ENCODE measurements around the gene C16orf89.

The C16orf89 gene

DNA sequence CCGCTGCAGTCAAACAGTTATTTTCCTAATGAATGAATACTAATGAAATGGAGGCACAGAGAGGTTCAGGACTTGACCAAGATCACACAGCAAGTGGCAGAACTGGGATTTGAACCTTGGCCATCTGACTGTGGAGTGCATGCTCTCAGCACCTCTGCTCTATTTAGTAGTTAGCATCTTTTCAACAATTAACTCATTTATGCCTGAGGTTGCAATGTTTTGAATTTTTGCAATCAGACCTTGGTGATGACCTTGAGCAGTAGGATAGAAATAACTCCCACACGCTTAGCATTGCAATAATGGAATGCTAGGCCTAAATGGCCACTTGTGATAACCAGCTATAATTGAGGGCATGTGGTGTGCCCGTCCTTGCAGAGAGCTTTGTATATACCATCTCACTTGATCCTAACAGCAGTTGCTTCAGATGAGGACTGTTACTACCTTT lies 63.0 kb downstream of the C16orf89 start:
- DNase-seq: no peak

DNA sequence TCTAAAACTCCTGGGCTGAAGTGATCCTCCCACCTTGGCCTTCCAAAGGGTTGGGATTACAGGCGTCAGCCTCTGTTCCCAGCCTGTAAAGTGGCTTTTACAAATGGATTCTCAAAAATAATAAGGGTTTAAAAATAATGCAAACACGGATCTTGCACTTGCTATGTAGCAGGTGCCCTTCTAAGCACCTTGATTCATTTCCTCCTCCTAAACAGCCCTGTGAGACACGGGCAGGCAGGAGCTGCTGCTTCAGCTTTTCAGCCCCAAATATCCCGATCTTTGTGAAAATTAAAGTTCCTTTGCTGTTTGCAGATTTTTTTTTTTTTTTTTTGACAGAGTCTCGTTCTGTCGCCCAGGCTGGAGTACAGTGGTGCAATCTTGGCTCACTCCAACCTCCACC lies 63.8 kb downstream of the C16orf89 start:
- DNase-seq: no peak

DNA sequence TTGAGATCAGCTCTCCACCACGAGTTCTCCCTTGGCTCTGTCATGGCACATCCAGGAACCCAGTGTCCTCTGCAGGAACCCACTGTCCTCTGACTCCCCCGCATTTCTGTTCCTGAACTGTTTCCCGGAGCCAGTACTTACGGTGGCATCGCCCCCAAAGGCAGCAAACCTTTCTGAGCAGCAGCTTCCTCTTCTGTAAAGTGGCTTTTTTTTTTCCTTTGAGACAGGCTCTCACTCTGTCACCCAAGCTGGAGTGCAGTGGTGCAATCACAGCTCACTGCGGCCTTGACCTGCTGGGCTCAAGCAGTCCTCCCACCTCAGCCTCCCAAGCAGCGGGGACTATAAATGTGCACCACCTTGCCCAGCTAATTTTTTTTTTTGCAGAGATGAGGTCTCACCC lies 64.2 kb downstream of the C16orf89 start:
- DNase-seq: no peak

DNA sequence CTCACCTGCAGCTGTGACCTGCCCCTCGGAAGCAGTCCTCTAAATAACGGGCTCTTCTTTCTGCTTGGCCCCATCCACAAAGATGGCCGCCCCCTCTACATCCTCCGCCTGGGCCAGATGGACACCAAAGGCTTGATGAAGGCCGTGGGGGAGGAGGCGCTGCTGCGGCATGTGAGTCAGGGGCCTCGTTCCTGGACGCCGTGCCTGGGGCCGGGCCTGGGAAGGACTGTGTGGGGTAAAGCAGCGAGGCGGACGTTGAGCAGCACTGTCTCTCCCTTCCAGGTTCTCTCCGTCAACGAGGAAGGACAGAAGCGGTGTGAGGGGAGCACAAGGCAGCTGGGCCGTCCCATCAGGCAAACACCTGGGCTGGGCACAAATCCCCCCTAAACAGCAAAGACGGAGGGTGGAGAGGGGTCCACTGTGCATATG lies 65.2 kb downstream of the C16orf89 start:
- DNase-seq: no peak

DNA sequence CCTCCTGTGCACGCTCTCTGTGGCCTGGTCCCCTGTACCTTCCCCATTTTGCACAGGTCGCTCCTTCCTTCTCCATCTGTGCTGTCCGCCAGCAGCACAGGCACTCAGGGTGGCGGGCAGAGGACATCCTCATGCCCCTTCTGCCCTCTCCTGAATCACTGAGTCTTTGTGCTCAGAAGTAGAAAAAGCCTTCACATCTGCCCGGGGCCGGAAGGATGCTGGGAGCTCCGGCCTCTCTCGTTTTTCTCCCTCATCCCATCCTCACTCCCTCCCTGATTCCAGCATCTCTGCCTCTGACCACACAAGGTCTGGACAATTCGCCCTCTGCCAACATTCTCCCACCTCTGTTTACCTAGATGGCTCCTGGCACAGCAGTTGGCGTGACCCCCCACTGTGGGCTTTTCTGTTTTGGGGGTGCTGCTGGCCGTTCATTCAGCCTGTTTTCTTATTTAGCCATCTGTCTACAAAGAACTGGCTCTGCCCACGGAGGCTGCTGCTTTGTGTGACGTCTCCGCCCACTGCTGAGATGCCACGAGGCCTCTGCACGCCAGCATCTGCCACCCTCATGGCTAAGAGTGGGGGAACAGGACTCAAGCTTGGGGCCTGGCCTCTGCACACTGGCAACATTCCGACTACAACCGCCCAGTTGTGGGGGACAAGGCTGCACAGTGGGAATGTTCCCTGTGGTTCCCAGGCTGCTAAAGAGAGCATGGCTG lies 70.9 kb downstream of the C16orf89 start:
- DNase-seq: no peak

Data from T-helper 9 cell (primary cell).